Smooth muscle cell (in vitro differentiated cells): ENCODE data around the gene PRKAR2B. TPM values are rescaled to one million over a fixed set of nuclear protein-coding genes. Genes with fewer than 3 reads are reported as not detected.

ENCODE experiments used
- DNase-seq: peaks from one replicate; lab custom pipeline; 2025; ENCODE audit not compliant: unreplicated experiment; lab: John Stamatoyannopoulos, UW
- H2AFZ ChIP-seq: fragments of 200-600 bp; sonication (generic); 2 replicates; pipeline ENCODE4 v1.6.0; 2016; ENCODE audit warnings: antibody characterized with exemption, low read depth, mild to moderate bottlenecking
- H3F3A ChIP-seq: fragments of 200-600 bp; sonication (generic); 2 replicates; pipeline ENCODE4 v1.6.0; 2017; ENCODE audit warnings: antibody characterized with exemption, low read depth
- H3K27ac ChIP-seq: fragments of 200-600 bp; sonication (generic); 2 replicates; pipeline ENCODE4 v1.5.1; 2016; ENCODE audit warnings: low read depth, mild to moderate bottlenecking
- H3K27me3 ChIP-seq: fragments of 200-600 bp; sonication (generic); 2 replicates; pipeline ENCODE4 v1.6.1; 2016; ENCODE audit warnings: low read depth, mild to moderate bottlenecking
- H3K36me3 ChIP-seq: fragments of 200-600 bp; sonication (generic); 2 replicates; pipeline ENCODE4 v1.5.1; 2016; ENCODE audit warnings: low read depth
- H3K4me1 ChIP-seq: fragments of 200-600 bp; sonication (generic); 2 replicates; pipeline ENCODE4 v1.5.1; 2016; ENCODE audit warnings: low read depth
- H3K4me2 ChIP-seq: fragments of 200-600 bp; sonication (generic); 2 replicates; pipeline ENCODE4 v1.6.0; 2016; ENCODE audit warnings: mild to moderate bottlenecking
- H3K4me3 ChIP-seq: fragments of 200-600 bp; sonication (generic); 2 replicates; pipeline ENCODE4 v1.5.1; 2016; ENCODE audit warnings: mild to moderate bottlenecking
- H3K79me2 ChIP-seq: fragments of 200-600 bp; sonication (generic); 2 replicates; pipeline ENCODE4 v1.6.0; 2016; ENCODE audit warnings: low read depth, mild to moderate bottlenecking
- H3K9ac ChIP-seq: fragments of 200-600 bp; sonication (generic); 2 replicates; pipeline ENCODE4 v1.6.0; 2016; ENCODE audit warnings: low read depth
- H3K9me3 ChIP-seq: fragments of 200-600 bp; sonication (generic); replicated peaks from 2 replicates; pipeline ENCODE4 v1.5.1; 2016; ENCODE audit warnings: low read depth
- H4K20me1 ChIP-seq: fragments of 200-600 bp; sonication (generic); 2 replicates; pipeline ENCODE4 v1.6.0; 2016; ENCODE audit warnings: low read depth
- CTCF ChIP-seq: fragments of 200-600 bp; sonication (generic); IDR thresholded peaks from 2 replicates; pipeline ENCODE4 v1.5.1; 2017; ENCODE audit warnings: borderline replicate concordance, mild to moderate bottlenecking, antibody characterized with exemption; ENCODE audit not compliant: insufficient read depth, poor library complexity, severe bottlenecking
- WGBS: methylation state at CpG from one replicate; pipeline ENCODE4 v1.1.7; 2016; ENCODE audit warnings: low lambda C conversion rate; 5-methylcytosine and 5-hydroxymethylcytosine counted together
- polyA plus RNA-seq: library from polyadenylated mRNA; unstranded; fragments of >200 nt; fragmentation: Nextera tagmentation; extraction: Ambion mirVana; gene quantifications from 2 replicates; pipeline ENCODE4 v1.2.1, GENCODE V29; 2016
- total RNA-seq: library from RNA; depleted of rRNA; stranded (reverse); fragments of >200 nt; gene quantifications from 2 replicates; pipeline ENCODE4 v1.2.3, GENCODE V29; 2014

Gene PRKAR2B
- total and polyA plus RNA-seq, 2 experiments from 2014 or later, result 3.4 to 3.5 TPM

- H4K20me1 ChIP-seq, result no peaks in the 10 kb centered on the region
- no peak overlapping the region for H3K27ac ChIP-seq
- no peaks in the 10 kb centered on the region for H3K79me2 ChIP-seq
- DNase-seq, result no peak
- H2AFZ ChIP-seq, result no peak overlapping the region
- no peaks in the 10 kb centered on the region for H3K4me1 ChIP-seq
- no peak overlapping the region for H3K4me2 ChIP-seq
- no peak for TF ChIP-seq CTCF
- no peak overlapping the region for H3K4me3 ChIP-seq
- WGBS, result 92% methylated on average over 4 of the region's 4 CpGs
- no peaks in the 10 kb centered on the region for H3K36me3 ChIP-seq
- no peaks in the 10 kb centered on the region for H3K9me3 ChIP-seq
- H3K27me3 ChIP-seq, result no peaks in the 10 kb centered on the region
- no peak overlapping the region for H3K9ac ChIP-seq
- no peaks in the 10 kb centered on the region for H3F3A ChIP-seq
These were observed 165.9 kb downstream of the PRKAR2B start for GRCh38 chr7:107210400-107210799.

Other genes with a start within 250 kb of the PRKAR2B start
- gene PIK3CG, start 179.4 kb upstream of the PRKAR2B start, total RNA-seq, result not detected in 2 replicates
- gene PIK3CG, start 179.4 kb upstream of the PRKAR2B start, polyA plus RNA-seq, result not detected in 2 replicates
- gene HBP1, start 124.3 kb downstream of the PRKAR2B start, total RNA-seq, result 102 and 105 TPM in 2 replicates
- 57.9 and 61.2 TPM in 2 replicates for gene HBP1, start 124.3 kb downstream of the PRKAR2B start, polyA plus RNA-seq